Measurements from ENCODE around the gene PRAC2. TPM values are rescaled to one million over a fixed set of nuclear protein-coding genes. Genes with fewer than 3 reads are reported as not detected.

Gene PRAC2
- total and polyA plus RNA-seq, 5 donors from 2014 or later, result not detected

GRCh38 chr17:48738803-48739526, 16.0 kb downstream of the PRAC2 start:
- H3K4me3 Mint-ChIP-seq, result peak overlapping the region in 2 of 4 donors; percentile 26 to 46
- H3K9me3 Mint-ChIP-seq, result peaks cover 0 to 10% (median 0%) of the 10 kb centered on the region in 7 donors
- no peak for ATAC-seq (ENCODE audit: low read depth in 2 of 2)
- H3K27ac Mint-ChIP-seq, result no peak overlapping the region
- H3K4me1 Mint-ChIP-seq, result peaks cover 0 to 16% (median 9%) of the 10 kb centered on the region in 4 donors
- Histone ChIP-seq H3K4me3 (ENCODE audit: low read depth, low read length) (no peak overlapping the region), H3K4me1 (ENCODE audit: control insufficient read depth, insufficient read depth, low read length, poor library complexity, severe bottlenecking) (peaks cover 9% of the 10 kb centered on the region), H3K9me3 (ENCODE audit: control insufficient read depth in 2 of 2, low read length in 2 of 2) (no peaks in the 10 kb centered on the region), H3K36me3 (ENCODE audit: control insufficient read depth, insufficient read depth, low read length) (no peaks in the 10 kb centered on the region), H3K27ac (ENCODE audit: insufficient read depth, low read length, poor library complexity, severe bottlenecking) (no peak overlapping the region), H3K27me3 (ENCODE audit: control insufficient read depth, insufficient read depth, low read length) (peaks cover 56% of the 10 kb centered on the region)
- peaks cover 94% of the 10 kb centered on the region for H3K27me3 Mint-ChIP-seq
- DNase-seq, result no peak
- H3K36me3 Mint-ChIP-seq, result no peaks in the 10 kb centered on the region

- no peaks in the 10 kb centered on the region for H3K36me3 Mint-ChIP-seq
- peaks cover 54% of the 10 kb centered on the region for H3K27me3 ChIP-seq (ENCODE audit: control insufficient read depth, insufficient read depth, low read length)
- DNase-seq (no peak), ATAC-seq (ENCODE audit: low read depth in 2 of 2) (no peak)
- H3K9me3 ChIP-seq (ENCODE audit: control insufficient read depth in 2 of 2, low read length in 2 of 2), result no peaks in the 10 kb centered on the region
- H3K27me3 Mint-ChIP-seq, result peaks cover 94% of the 10 kb centered on the region
- H3K4me3 ChIP-seq (ENCODE audit: low read depth, low read length), result no peak overlapping the region
- H3K9me3 Mint-ChIP-seq, result peaks cover 0 to 10% (median 0%) of the 10 kb centered on the region in 7 donors
- H3K4me1 Mint-ChIP-seq, result peaks cover 0 to 19% (median 7%) of the 10 kb centered on the region in 4 donors
- H3K4me1 ChIP-seq (ENCODE audit: control insufficient read depth, insufficient read depth, low read length, poor library complexity, severe bottlenecking), result peaks cover 9% of the 10 kb centered on the region
- H3K36me3 ChIP-seq (ENCODE audit: control insufficient read depth, insufficient read depth, low read length), result no peaks in the 10 kb centered on the region
- no peak overlapping the region for H3K4me3 Mint-ChIP-seq
- no peak overlapping the region for H3K27ac ChIP-seq (ENCODE audit: insufficient read depth, low read length, poor library complexity, severe bottlenecking)
- no peak overlapping the region for H3K27ac Mint-ChIP-seq
Observed at GRCh38 chr17:48740537-48740936, 17.6 kb downstream of the PRAC2 start.

GRCh38 chr17:48745381-48746275, 22.6 kb downstream of the PRAC2 start:
- peaks cover 62% of the 10 kb centered on the region for H3K27me3 ChIP-seq (ENCODE audit: control insufficient read depth, insufficient read depth, low read length)
- H3K4me3 ChIP-seq (ENCODE audit: low read depth, low read length), result no peak overlapping the region
- ATAC-seq (ENCODE audit: low read depth in 2 of 2) (no peak), DNase-seq (no peak)
- Mint-ChIP-seq H3K4me1 (peaks cover 0 to 20% (median 7%) of the 10 kb centered on the region in 4 donors), H3K27ac (peak overlapping the region in 1 of 3 donors; percentile 43), H3K27me3 (peaks cover 98% of the 10 kb centered on the region), H3K4me3 (no peak overlapping the region), H3K9me3 (peaks cover 0 to 14% (median 0%) of the 10 kb centered on the region in 7 donors), H3K36me3 (no peaks in the 10 kb centered on the region)
- H3K36me3 ChIP-seq (ENCODE audit: control insufficient read depth, insufficient read depth, low read length), result no peaks in the 10 kb centered on the region
- H3K4me1 ChIP-seq (ENCODE audit: control insufficient read depth, insufficient read depth, low read length, poor library complexity, severe bottlenecking), result peaks cover 5% of the 10 kb centered on the region
- H3K9me3 ChIP-seq (ENCODE audit: control insufficient read depth in 2 of 2, low read length in 2 of 2), result peaks cover 5 to 7% of the 10 kb centered on the region in 2 experiments
- no peak overlapping the region for H3K27ac ChIP-seq (ENCODE audit: insufficient read depth, low read length, poor library complexity, severe bottlenecking)

- peaks cover 5% of the 10 kb centered on the region for H3K4me1 ChIP-seq (ENCODE audit: control insufficient read depth, insufficient read depth, low read length, poor library complexity, severe bottlenecking)
- H3K4me3 Mint-ChIP-seq, result peak overlapping the region in 2 of 4 donors; percentile 17 to 27
- DNase-seq (no peak), ATAC-seq (ENCODE audit: low read depth in 2 of 2) (no peak)
- peaks cover 71% of the 10 kb centered on the region for H3K27me3 ChIP-seq (ENCODE audit: control insufficient read depth, insufficient read depth, low read length)
- H3K4me3 ChIP-seq (ENCODE audit: low read depth, low read length), result no peak overlapping the region
- no peaks in the 10 kb centered on the region for H3K36me3 ChIP-seq (ENCODE audit: control insufficient read depth, insufficient read depth, low read length)
- H3K27me3 Mint-ChIP-seq, result peaks cover 98% of the 10 kb centered on the region
- H3K4me1 Mint-ChIP-seq, result peaks cover 0 to 26% (median 11%) of the 10 kb centered on the region in 4 donors
- peaks cover 5 to 7% of the 10 kb centered on the region in 2 experiments for H3K9me3 ChIP-seq (ENCODE audit: control insufficient read depth in 2 of 2, low read length in 2 of 2)
- no peak overlapping the region for H3K27ac ChIP-seq (ENCODE audit: insufficient read depth, low read length, poor library complexity, severe bottlenecking)
- H3K9me3 Mint-ChIP-seq, result peaks cover 0 to 13% (median 0%) of the 10 kb centered on the region in 7 donors
- H3K36me3 Mint-ChIP-seq, result no peaks in the 10 kb centered on the region
- H3K27ac Mint-ChIP-seq, result peak overlapping the region in 1 of 3 donors; percentile 56
Observed at GRCh38 chr17:48746916-48747444, 24.0 kb downstream of the PRAC2 start.

GRCh38 chr17:48747445-48748363, 24.7 kb downstream of the PRAC2 start:
- no peak overlapping the region for H3K4me3 ChIP-seq (ENCODE audit: low read depth, low read length)
- H3K36me3 Mint-ChIP-seq, result no peaks in the 10 kb centered on the region
- peaks cover 98% of the 10 kb centered on the region for H3K27me3 Mint-ChIP-seq
- ATAC-seq (ENCODE audit: low read depth in 2 of 2) (no peak), DNase-seq (no peak)
- H3K4me3 Mint-ChIP-seq, result no peak overlapping the region
- H3K4me1 ChIP-seq (ENCODE audit: control insufficient read depth, insufficient read depth, low read length, poor library complexity, severe bottlenecking), result peaks cover 5% of the 10 kb centered on the region
- H3K9me3 ChIP-seq (ENCODE audit: control insufficient read depth in 2 of 2, low read length in 2 of 2), result peaks cover 5 to 7% of the 10 kb centered on the region in 2 experiments
- no peaks in the 10 kb centered on the region for H3K36me3 ChIP-seq (ENCODE audit: control insufficient read depth, insufficient read depth, low read length)
- no peak overlapping the region for H3K27ac Mint-ChIP-seq
- H3K9me3 Mint-ChIP-seq, result peaks cover 0 to 11% (median 0%) of the 10 kb centered on the region in 7 donors
- H3K27ac ChIP-seq (ENCODE audit: insufficient read depth, low read length, poor library complexity, severe bottlenecking), result no peak overlapping the region
- H3K27me3 ChIP-seq (ENCODE audit: control insufficient read depth, insufficient read depth, low read length), result peaks cover 70% of the 10 kb centered on the region
- peaks cover 0 to 26% (median 12%) of the 10 kb centered on the region in 4 donors for H3K4me1 Mint-ChIP-seq

- peak overlapping the region in 1 of 3 donors; percentile 48 for H3K27ac Mint-ChIP-seq
Observed at GRCh38 chr17:48748718-48749566, 26.0 kb downstream of the PRAC2 start.

More at GRCh38 chr17:48748718-48749566, 26.0 kb downstream of the PRAC2 start:
- Mint-ChIP-seq H3K27me3 (peaks cover 98% of the 10 kb centered on the region), H3K4me1 (peaks cover 0 to 29% (median 18%) of the 10 kb centered on the region in 4 donors), H3K4me3 (no peak overlapping the region), H3K9me3 (peaks cover 0 to 10% (median 0%) of the 10 kb centered on the region in 7 donors), H3K36me3 (no peaks in the 10 kb centered on the region)
- Histone ChIP-seq H3K36me3 (ENCODE audit: control insufficient read depth, insufficient read depth, low read length) (no peaks in the 10 kb centered on the region), H3K27ac (ENCODE audit: insufficient read depth, low read length, poor library complexity, severe bottlenecking) (no peak overlapping the region), H3K4me1 (ENCODE audit: control insufficient read depth, insufficient read depth, low read length, poor library complexity, severe bottlenecking) (peaks cover 5% of the 10 kb centered on the region), H3K9me3 (ENCODE audit: control insufficient read depth in 2 of 2, low read length in 2 of 2) (peaks cover 5 to 7% of the 10 kb centered on the region in 2 experiments), H3K4me3 (ENCODE audit: low read depth, low read length) (no peak overlapping the region), H3K27me3 (ENCODE audit: control insufficient read depth, insufficient read depth, low read length) (peaks cover 71% of the 10 kb centered on the region)
- no peak for DNase-seq
- ATAC-seq (ENCODE audit: low read depth in 2 of 2), result no peak
